ENCODE data around the gene PARP9.

DNA sequence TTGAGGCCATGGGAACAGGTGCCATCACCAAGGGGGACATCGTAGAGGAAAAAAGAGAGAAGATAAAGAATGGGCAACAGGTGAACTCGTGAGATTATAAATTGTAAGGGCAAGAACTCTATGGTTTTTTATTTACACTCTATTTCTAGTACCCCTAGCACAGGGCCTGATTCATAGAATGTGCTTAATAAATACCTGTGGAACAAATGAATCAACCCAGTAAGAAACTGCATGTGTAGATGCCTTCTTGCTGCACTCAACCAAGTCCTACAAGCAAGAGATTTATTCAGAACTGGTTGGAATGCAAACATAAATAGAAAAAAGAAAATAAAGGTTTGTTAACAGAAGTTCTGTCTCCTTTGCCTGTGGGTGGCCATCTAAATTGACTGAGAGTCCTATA is 30.6 kb downstream of the PARP9 start:
- TF ChIP-seq, protein P1, sequence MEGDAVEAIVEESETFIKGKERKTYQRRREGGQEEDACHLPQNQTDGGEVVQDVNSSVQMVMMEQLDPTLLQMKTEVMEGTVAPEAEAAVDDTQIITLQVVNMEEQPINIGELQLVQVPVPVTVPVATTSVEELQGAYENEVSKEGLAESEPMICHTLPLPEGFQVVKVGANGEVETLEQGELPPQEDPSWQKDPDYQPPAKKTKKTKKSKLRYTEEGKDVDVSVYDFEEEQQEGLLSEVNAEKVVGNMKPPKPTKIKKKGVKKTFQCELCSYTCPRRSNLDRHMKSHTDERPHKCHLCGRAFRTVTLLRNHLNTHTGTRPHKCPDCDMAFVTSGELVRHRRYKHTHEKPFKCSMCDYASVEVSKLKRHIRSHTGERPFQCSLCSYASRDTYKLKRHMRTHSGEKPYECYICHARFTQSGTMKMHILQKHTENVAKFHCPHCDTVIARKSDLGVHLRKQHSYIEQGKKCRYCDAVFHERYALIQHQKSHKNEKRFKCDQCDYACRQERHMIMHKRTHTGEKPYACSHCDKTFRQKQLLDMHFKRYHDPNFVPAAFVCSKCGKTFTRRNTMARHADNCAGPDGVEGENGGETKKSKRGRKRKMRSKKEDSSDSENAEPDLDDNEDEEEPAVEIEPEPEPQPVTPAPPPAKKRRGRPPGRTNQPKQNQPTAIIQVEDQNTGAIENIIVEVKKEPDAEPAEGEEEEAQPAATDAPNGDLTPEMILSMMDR (IDR thresholded peaks at IDR 0.05; ENCODE audit: low read depth, low read length) = no peak
- TF ChIP-seq, protein P2, sequence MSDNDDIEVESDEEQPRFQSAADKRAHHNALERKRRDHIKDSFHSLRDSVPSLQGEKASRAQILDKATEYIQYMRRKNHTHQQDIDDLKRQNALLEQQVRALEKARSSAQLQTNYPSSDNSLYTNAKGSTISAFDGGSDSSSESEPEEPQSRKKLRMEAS (IDR thresholded peaks at IDR 0.05; ENCODE audit: low read depth, low read length) = no peak
